Kasumi-1 (cell line): ENCODE data around the gene TRIM46.
A peak's percentile ranks its signal among the peaks of the same experiment; 100 is the strongest.
"Not testable (repeated sequence)": the region's sequence is repeated elsewhere in the genome, so short reads cannot be mapped to it uniquely, and the experiment has no call there.

Experiments
- DNase-seq, 2 experiments: peaks; one replicate each; lab custom pipeline; 2025; lab: John Stamatoyannopoulos, UW

The TRIM46 gene

DNA sequence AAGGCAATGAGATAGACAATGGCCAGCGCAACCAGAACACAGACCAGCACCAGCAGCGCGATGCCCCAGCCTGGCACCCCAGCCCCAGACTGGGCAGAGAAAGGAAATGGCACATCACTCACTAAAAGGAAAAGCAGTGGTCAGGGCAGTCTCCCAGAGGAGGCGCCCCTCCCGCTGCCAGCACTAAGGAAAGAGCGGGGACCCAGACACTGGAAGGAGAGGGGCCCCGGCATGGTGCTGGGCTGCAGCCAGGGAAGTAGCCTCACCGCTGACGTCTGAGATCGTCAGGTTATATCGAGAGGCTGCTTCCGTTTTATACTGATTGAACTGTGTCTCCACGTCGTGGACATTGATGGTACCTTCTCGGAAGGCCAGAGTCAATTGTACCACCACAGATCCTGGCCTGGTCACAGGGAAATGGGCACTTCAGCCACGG, 13.8 kb downstream of the TRIM46 start:
- DNase-seq = no peak

DNA sequence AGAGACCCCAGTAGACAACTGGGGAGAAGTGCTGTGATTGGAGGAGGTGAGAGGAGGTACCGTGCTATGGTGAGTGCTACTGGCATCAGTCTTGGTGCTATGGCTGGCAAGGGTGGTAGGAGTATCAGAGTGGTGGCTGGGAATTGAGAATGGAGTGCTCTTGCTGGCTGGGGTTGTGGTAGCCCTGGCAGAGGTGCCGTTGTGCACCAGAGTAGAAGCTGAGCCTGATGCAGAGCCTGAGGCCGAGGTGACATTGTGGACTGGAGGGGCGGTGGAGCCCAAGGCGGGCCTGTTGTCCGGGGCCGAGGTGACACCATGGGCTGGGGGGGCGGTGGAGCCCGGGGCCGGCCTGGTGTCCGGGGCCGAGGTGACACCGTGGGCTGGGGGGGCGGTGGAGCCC, 14.6 kb downstream of the TRIM46 start:
- no peak for DNase-seq

DNA sequence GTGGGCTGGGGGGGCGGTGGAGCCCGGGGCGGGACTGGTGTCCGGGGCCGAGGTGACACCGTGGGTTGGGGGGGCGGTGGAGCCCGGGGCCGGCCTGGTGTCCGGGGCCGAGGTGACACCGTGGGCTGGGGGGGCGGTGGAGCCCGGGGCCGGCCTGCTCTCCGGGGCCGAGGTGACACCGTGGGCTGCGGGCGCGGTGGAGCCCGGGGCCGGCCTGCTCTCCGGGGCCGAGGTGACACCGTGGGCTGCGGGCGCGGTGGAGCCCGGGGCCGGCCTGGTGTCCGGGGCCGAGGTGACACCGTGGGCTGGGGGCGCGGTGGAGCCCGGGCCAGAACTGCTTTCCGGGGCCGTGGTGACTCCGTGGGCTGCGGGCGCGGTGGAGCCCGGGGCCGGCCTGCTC, 16.3 kb downstream of the TRIM46 start:
- DNase-seq = not testable (repeated sequence)

DNA sequence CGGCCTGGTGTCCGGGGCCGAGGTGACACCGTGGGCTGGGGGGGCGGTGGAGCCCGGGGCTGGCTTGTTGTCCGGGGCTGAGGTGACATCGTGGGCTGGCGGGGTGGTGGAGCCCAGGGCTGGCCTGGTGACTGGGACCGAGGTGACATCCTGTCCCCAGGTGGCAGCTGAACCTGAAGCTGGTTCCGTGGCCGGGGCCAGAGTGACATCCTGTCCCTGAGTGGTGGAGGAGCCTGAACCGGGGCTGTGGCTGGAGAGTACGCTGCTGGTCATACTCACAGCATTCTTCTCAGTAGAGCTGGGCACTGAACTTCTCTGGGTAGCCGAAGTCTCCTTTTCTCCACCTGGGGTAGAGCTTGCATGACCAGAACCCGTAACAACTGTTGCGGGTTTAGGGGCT, 18.3 kb downstream of the TRIM46 start:
- no peak for DNase-seq

DNA sequence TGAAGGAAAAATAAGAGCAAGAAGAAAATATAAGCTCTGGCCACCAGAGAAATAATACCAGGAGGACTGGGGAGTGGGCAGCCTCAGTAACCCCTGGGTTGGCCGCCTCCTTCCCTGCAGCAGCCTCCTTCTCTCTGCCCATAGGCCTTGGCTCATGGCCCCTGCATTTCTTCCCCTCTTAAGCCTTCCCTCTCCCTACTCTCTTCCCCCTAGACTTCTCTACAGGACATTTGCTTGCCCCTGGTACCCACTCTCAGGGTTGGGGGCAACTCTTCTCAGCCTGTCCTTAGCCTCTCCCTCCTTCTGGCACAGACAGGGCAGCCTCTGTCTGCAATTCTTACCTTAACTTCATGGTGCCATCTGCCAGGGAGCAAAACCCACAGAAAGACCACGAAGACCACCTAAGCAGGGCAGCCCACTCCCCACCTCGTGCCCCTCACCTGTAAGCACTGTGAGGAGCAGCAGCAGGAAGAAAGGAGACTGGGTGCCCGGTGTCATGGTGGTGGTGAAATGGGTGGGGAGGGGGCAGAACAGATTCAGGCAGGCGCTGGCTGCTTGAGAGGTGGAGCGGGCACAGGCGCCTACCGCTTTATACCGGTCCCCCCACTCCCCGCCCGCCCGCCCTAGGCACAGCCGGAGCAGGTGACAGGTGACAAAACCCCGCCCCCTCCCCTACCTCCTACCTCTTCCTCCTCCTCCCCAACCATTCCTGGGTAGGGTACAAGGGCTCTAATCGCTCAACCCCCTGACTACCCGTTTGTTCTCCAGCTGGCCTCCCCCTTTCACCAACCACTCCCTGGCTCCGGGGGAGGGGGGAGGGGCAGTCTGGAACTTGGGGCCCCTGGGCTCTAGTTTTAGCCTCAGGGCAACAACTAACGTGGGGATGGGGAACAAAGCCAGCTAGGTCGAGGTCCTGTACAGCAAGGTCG, 19.0 kb downstream of the TRIM46 start:
- DNase-seq = no peak

DNA sequence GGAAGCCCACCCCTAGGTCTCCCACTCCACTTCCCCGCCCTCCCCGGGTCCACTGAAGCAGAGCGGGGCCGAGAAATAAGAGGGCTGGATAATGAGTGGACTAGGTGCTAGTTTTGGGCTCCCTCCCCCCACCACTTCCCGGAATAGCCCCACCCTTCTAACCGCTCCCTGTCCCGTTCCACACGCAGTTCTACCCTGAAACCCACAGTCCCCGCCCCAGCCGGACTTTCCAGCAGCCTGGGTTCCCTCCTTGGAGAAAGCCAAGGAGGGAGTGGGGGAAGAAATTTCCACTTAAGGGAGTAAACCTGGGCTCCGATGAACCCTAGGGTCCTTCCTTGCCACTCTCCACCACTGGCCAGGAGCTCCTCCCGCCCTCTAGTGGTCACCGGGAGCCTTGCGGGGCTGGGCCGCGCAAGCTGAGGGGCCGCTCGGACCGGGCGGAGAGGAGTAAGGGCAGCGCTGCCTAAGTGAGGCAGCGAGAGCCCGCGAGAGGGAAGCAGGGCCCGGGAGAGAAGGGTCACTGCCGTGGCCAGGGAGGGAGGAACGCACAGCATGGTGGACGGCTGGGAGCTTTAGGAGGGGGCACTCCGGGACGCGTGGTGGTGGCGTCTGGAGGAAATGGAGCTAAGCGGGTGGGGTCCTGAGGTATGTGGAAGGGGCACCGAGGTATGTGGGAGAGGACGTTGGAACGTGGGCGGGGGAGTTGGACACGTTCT, 19.8 kb downstream of the TRIM46 start:
- DNase-seq = peak; percentile 68 to 81

DNA sequence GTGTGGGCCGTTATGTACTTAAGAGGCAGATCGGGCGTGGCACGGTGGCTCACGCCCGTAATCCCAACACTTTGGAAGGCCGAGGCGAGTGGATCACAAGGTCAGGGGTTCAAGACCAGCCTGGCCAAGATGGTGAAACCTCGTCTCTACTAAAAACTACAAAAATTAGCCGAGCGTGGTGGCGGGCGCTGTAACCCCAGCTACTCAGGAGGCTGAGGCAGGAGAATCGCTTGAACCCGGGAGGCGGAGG, 20.3 kb downstream of the TRIM46 start:
- DNase-seq = not testable (repeated sequence)

DNA sequence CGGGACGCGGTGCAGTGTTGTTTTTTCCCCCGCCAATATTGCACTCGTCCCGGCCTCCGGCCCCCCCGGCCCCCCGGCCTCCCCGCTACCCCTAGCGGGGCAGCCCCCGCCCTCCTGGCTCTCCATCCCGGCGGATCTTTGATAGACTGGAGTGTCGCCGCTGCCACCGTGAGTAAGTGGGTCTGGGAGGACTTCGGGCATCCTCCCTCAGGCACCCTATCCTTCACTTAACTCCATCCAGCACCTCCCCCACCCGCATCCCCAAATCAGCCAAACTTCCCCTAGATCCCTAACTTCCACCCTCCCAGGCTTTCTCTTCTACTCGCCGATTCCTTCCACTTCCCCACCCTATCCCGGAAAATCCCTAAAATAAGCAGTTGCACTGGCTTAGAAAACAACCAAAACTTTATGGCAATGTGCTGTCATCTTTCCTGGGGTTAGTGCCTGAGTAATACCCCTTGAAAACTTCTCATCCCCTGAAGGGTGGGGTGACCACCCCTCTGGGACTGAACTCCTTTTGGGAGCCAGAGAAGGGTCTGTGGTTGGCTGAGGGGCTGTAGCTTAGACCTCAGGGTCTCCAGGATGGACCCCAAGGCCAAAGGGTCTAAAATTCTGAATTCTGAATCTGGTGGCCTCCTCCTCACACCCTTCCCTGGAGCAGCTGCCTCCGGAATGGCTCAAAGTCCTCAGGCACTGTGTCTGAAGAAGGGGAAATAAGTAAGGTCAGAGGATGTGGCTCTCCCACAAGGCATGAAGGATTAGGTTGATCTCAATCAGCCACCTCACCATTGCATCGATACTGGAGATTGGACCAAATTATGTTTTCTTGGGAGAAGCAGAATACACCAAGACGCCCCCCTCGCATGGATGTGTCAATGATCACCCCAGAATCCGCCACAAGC, 21.8 kb downstream of the TRIM46 start:
- no peak for DNase-seq

DNA sequence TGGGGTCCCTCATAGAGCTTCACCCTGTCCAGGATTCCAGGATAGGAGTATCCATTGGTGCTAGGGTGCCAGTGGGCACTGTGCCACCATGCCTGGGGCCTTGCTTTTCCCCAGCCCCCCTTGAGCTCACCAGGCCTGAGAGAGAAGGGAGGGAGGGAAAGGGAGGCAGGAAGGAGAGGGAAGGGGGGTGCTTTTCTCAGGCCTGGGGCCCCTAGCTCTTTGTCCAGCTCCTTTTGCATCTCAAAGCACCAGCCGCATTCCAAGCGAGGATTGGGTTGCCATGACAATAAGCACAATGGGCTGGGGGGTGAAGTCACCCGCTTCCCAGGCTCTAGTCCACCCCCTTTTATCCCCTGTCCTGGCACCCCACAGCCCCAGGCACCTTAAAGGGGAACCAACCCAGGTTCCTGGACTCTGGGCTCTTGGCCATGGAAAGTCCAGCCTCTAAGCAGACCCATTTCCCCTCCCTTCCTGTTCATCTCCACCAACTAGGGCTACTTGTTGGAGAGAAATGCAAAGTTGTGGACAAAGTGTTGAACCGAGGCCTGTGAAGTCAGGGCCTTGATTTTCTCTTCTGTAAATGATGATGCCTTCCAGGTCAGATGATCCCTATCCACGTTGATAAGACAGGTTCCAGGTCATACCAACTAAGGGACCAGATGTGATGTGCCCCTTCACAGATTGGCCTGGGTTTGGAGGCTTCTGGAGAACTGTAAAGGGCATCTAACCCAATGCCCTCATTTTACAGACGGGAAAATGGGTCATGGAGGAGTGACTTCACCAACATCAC, 22.6 kb downstream of the TRIM46 start:
- no peak for DNase-seq

DNA sequence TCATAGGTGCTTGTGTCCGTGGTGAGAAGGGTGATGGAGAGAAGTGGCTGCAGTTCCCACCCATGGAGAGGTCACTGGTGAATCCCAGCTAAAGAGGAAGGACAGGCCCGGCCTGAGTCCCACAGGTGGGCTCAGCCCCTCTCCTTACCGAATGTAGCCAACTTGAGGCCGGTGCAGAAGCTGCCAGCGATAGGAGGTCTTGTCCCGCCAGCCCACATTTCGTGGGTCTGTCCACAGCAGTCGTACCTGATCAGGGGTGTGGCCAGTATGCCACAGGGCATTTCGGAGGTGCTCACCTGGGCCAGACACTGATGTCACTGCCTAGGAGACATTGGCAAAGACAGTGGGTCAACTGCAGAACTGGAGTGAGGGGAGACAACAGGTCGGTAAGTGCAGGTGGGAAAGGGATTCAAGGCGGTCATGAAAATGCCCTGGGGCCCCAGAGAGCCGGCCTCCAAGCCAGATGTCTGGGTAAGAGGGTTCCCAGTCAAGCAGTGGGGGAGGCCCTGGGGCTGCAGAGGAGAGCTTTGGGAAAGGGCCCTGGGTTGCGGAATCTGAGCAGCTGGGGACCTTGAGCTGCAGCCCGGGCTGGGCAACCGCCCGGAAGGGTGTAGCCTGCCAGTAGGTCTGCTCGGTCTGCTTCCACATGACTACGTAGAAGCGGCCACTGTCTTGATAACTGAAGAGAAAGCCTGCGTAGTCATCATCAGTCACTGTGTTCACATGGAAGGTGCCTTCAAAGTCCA, 23.4 kb downstream of the TRIM46 start:
- DNase-seq = no peak

DNA sequence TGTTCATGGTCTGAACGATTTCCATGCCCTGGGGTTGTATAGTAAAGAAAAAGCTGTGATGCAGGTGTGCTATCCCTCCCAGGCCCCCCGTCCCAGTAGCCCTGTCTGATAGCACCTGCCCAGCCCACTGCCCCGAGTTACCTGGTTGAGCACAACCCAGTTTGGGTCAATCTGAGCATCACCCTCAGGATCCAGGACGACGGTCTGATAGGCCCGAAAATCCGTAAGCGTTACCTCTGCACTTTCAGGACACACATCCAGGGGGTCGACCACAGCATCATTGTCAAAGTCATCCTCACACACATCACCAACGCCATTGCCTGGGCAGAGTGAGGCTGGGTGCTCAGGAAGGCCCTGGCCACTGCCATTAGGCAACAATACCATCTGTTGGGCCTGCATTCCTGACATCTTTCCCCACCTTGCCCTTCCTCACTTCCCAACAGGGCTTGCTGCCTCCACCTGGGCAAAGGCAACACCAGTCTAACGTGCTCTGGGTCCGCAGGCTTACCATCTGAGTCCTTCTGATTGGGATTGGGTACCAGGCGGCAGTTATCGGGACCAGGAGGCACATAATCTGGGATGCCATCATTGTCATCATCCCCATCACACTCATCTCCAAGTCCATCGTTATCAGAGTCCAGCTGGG, 24.4 kb downstream of the TRIM46 start:
- no peak for DNase-seq

DNA sequence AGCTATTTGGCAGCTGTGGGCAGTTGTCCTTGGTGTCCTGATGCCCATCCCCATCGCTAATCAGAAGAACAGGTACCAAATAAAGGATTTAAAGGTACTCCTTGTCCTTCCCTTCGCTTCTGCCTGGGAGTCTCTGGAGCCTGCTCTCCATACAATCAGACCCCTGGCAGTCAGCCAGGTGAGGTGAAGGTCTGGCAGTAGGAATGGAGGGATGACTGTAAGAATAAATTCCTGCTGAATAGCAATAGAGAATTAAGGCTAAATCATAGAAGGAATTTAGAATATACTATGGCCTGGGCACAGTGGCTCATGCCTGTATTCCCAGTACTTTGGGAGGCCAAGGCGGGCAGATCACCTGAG, 24.9 kb downstream of the TRIM46 start:
- no peak for DNase-seq

DNA sequence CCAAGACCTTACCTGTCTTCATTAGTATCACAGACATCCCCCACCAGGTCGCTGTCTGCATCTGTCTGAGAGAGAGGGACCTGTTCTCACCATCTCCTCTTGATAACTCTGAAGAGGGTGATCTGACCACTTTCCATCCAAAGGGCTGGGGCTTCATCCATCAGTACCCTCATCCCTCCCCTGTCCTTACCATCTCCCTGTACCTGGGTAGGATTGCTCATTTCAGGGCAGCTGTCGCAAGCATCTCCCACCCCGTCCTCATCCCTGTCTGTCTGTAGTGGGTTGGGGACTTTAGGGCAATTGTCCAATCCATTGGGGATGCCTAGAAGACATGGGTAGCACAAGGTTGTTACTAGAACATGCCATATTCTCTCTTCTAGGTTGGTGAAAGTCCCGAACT, 26.1 kb downstream of the TRIM46 start:
- no peak for DNase-seq

DNA sequence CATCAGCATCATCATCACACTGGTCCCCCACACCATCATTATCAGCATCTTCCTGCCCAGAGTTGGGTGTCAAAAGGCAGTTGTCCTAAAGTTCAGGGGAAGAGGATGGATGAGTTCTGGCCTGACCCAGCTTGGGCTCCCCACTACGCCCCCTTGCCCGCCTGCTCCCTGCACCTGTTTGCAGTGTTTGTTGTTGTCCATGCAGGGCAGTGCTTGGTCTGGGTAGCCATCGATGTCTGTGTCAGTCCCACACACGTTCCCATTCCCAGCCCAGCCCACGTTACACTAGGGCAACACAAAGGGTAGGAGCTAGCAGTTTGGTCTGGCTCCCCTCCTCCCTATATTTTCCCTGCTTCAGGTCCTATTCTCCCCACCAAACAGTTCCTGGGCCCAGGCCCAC, 27.3 kb downstream of the TRIM46 start:
- no peak for DNase-seq

DNA sequence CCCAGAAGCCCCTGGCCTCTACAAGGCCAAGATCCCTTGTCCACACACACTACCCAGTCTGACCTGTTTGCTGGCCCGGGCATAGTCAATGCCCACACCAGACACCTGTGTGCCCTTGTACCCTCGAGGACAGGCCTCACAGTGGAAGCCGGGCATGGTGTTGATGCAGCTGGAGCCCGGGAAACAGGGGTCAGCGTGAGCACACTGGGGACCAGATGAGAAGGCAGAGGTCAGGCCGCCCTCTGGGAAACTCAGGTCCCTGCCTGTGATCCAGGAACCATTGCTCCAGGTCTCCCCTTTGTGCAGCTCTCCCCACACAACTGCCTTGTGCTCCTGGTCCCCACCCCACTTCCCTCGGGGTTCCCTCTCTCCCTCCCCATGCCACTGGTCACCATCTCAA, 28.5 kb downstream of the TRIM46 start:
- DNase-seq = no peak

DNA sequence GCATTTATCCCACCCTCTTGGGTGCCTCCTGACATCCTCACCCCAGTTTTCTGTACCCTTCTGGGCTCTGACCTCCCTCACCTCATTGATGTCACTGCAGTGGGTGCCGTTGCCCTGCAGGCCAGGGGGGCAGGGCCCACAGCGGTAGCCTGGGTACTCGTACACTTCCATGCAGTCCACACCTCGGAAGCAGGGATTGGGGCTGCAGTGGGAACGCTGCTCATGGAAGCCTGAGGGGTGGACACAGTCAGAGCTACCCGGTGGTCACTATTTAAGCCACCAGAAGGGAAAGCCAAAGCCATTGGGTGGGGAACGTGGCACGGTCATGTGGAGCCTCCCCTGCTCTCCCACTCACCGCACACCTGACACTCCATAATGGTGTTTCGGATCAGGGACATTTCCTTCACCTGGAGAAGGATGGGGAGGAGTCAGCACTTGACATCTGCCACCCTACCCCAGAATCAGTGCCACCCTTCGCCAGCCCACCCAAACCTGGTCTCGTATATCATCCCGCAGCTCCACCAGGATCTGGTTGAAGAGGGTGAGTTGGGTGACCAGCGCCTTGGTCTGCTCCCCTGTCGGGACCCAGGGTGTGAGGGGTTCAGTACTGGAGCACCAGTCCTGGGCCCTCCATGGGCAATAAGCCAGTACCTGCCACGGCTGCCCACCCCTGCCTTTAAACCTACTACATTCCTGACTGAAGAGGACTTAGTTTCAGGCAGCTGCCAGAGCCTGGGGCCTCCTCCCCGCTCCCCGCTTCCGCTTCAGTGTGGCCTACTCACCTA, 29.3 kb downstream of the TRIM46 start:
- DNase-seq = no peak

DNA sequence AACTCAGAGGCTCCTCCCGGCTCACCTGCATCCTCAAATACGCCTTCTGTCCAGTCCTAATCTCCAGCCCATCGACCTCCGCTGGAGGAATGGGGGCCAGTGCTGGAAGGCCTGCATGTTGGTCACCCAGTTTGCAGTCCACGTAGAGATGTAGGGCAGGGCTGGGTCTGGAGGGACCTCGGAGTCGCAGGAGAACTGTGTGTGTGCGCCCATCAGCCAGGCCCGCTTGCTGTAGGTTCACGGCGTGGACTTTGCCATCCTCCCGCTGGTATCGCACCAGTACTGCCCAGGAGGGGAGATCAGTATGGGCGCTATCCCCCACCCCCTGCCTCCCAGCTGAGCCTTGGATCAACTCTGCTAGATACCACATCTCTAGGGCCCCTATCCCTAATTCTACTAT, 31.4 kb downstream of the TRIM46 start:
- no peak for DNase-seq

DNA sequence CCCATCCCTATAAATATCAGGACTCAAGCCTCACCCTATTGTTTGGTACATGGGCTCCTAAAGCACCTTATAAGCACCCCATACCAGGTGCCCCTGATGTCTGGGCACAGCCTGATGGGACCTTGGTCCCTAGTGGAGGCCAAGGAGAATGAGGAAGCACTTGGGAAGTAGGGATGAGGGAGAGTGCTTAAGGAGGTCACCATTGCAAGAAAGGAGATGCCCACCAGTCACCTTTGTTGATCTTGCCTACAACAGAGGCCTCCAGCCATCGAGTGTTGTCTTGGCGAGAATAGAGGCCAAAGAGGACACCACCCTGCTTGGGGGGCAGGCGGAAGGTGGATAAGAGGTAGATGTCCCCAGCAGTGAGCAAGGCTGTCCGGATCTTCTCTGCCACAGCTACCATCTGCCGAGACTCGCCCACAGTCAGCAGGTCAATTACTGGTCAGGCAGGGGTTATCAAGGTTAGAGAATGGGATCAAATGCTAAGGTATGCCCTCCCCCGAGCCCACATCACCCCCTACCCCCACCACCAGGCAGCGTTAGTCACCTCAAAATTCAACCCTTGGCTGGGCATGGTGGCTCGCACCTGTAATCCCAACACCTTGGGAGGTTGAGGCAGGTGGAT, 32.4 kb downstream of the TRIM46 start:
- no peak for DNase-seq
